Large intestine (tissue), 12 donors: ENCODE measurements around the gene CNR1. TPM values are rescaled to one million over a fixed set of nuclear protein-coding genes. Genes with fewer than 3 reads are reported as not detected.
"Not testable (repeated sequence)": the region's sequence is repeated elsewhere in the genome, so short reads cannot be mapped to it uniquely, and the experiment has no call there.

ENCODE experiments used
- DNase-seq, 2 donors: peaks; one replicate each; pipeline versions ENCODE4 v3.0.0 to v3.0.0-alpha.2; 2013
- H3K27ac ChIP-seq: one replicate; pipeline ENCODE4 v1.5.1; 2013; ENCODE audit warnings: low read length
- H3K27me3 ChIP-seq: 2 replicates; pipeline ENCODE4 v1.6.1; 2013; ENCODE audit warnings: low read length; ENCODE audit not compliant: control insufficient read depth, insufficient read depth
- H3K36me3 ChIP-seq: 2 replicates; pipeline ENCODE4 v1.6.1; 2013; ENCODE audit warnings: low read length; ENCODE audit not compliant: control insufficient read depth, insufficient read depth
- H3K4me1 ChIP-seq: one replicate; pipeline ENCODE4 v1.6.1; 2013; ENCODE audit warnings: low read length; ENCODE audit not compliant: control insufficient read depth, insufficient read depth
- H3K4me3 ChIP-seq: one replicate; pipeline ENCODE4 v1.5.1; 2013; ENCODE audit warnings: low read length
- H3K9me3 ChIP-seq: one replicate; pipeline ENCODE4 v1.6.1; 2013; ENCODE audit warnings: mild to moderate bottlenecking, low read depth, low read length, moderate library complexity; ENCODE audit not compliant: control insufficient read depth
- WGBS: methylation state at CpG from one replicate; pipeline ENCODE4 v1.1.5; 2013; ENCODE audit warnings: low lambda C conversion rate; ENCODE audit not compliant: insufficient coverage; 5-methylcytosine and 5-hydroxymethylcytosine counted together
- long read RNA-seq, 11 donors: transcript quantifications; one replicate each; lab custom pipeline, GENCODE V29; 2026
- polyA plus RNA-seq: library from polyadenylated mRNA; unstranded; fragments of 120-200 nt; gene quantifications from one replicate; pipeline ENCODE4 v1.2.1, GENCODE V29; 2013

The CNR1 gene
- 14.8 TPM for polyA plus RNA-seq
- long read RNA-seq, donor 1, full-length matches to known transcripts = 3 of 3 reads
- long read RNA-seq, donor 1, partial matches to known transcripts = 0 of 3 reads
- long read RNA-seq, donor 1, other reads (novel, unspliced or antisense) = 0 of 3 reads
- long read RNA-seq, donor 2, partial matches to known transcripts = 0 of 4 reads
- long read RNA-seq, donor 2, other reads (novel, unspliced or antisense) = 0 of 4 reads
- long read RNA-seq, donor 3, full-length matches to known transcripts = 1 of 1 reads
- long read RNA-seq, donor 3, partial matches to known transcripts = 0 of 1 reads
- long read RNA-seq, donor 3, other reads (novel, unspliced or antisense) = 0 of 1 reads
- long read RNA-seq, donor 4 = 0 reads
- long read RNA-seq, donor 5, full-length matches to known transcripts = 4 of 4 reads
- long read RNA-seq, donor 5, partial matches to known transcripts = 0 of 4 reads
- long read RNA-seq, donor 5, other reads (novel, unspliced or antisense) = 0 of 4 reads
- long read RNA-seq, donor 6, full-length matches to known transcripts = 7 of 7 reads
- long read RNA-seq, donor 6, partial matches to known transcripts = 0 of 7 reads
- long read RNA-seq, donor 6, other reads (novel, unspliced or antisense) = 0 of 7 reads
- long read RNA-seq, donor 7, full-length matches to known transcripts = 6 of 6 reads
- long read RNA-seq, donor 7, partial matches to known transcripts = 0 of 6 reads
- long read RNA-seq, donor 7, other reads (novel, unspliced or antisense) = 0 of 6 reads
- long read RNA-seq, donor 8, full-length matches to known transcripts = 6 of 6 reads
- long read RNA-seq, donor 8, partial matches to known transcripts = 0 of 6 reads
- long read RNA-seq, donor 8, other reads (novel, unspliced or antisense) = 0 of 6 reads
- long read RNA-seq, donor 9, full-length matches to known transcripts = 2 of 2 reads
- long read RNA-seq, donor 9, partial matches to known transcripts = 0 of 2 reads
- long read RNA-seq, donor 9, other reads (novel, unspliced or antisense) = 0 of 2 reads
- long read RNA-seq, donor 10, full-length matches to known transcripts = 4 of 4 reads
- long read RNA-seq, donor 10, partial matches to known transcripts = 0 of 4 reads
- long read RNA-seq, donor 10, other reads (novel, unspliced or antisense) = 0 of 4 reads
- long read RNA-seq, donor 11, full-length matches to known transcripts = 3 of 3 reads
- long read RNA-seq, donor 11, partial matches to known transcripts = 0 of 3 reads
- long read RNA-seq, donor 11, other reads (novel, unspliced or antisense) = 0 of 3 reads

DNA sequence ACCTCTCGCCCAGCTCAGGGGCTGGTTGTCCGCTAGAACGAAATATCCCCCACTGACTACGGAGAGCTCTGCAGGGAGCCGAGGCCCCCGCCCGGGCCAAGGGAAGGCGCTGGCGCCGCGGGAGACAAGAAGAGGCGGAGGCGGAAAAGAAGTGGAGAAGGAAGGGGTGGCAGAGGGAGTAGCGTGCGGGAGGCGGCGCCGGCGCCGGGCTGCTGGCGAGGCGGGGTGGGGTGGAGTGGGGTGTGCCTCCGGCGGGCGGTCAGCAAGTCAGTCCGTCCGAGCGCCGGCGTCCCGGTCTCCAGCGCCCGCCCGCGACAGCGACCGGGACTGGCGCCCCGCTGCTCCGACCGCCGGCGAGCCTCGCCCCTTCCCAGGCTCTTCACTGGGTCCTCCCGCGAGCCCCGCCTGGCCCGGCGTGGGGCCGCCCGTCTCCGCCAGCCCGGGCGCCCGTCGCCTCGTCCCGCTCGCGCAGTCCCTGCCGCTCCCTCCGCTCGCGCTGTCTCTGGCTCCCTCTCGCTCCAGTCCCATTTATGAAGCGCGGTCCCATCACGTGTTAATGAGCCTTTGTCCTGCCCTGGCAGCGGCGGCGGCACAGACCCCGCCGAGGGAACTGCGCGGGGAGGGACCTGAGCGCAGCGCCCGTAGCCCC lies at the start of gene CNR1:
Gene CNR1, minus strand, starts transcription at position 504 of the 649 bp plus-strand sequence. CDS start 21,073 bp downstream, outside the sequence.
- peak within 1 kb of the TSS; percentile 29 for H3K27ac ChIP-seq
- no CpG with 5 or more reads among the region's 78 CpGs for WGBS
- no peaks in the 10 kb centered on the region for H3K36me3 ChIP-seq
- H3K9me3 ChIP-seq = peaks cover 3% of the 10 kb centered on the region
- peak; percentile 30 to 62 for DNase-seq
- H3K4me3 ChIP-seq = peak within 1 kb of the TSS; percentile 48
- peaks cover 5% of the 10 kb centered on the region for H3K4me1 ChIP-seq
- H3K27me3 ChIP-seq = peaks cover 63% of the 10 kb centered on the region

- Histone ChIP-seq H3K36me3 (no peaks in the 10 kb centered on the region), H3K4me1 (no peaks in the 10 kb centered on the region), H3K27me3 (no peaks in the 10 kb centered on the region), H3K4me3 (no peak overlapping the region), H3K9me3 (no peaks in the 10 kb centered on the region), H3K27ac (no peak overlapping the region)
- WGBS = 60% methylated on average over 1 of the region's 4 CpGs
- no peak for DNase-seq
Observed at GRCh38 chr6:88211446-88211845, 45.3 kb upstream of the CNR1 start.

GRCh38 chr6:88209301-88209700 lies 43.2 kb upstream of the CNR1 start:
- no peak overlapping the region for H3K4me3 ChIP-seq
- H3K9me3 ChIP-seq = peaks cover 1% of the 10 kb centered on the region
- no peaks in the 10 kb centered on the region for H3K27me3 ChIP-seq
- 100% methylated on average over 1 of the region's 1 CpG for WGBS
- no peaks in the 10 kb centered on the region for H3K4me1 ChIP-seq
- no peak for DNase-seq
- no peak overlapping the region for H3K27ac ChIP-seq
- no peaks in the 10 kb centered on the region for H3K36me3 ChIP-seq

GRCh38 chr6:88208726-88209125 lies 42.6 kb upstream of the CNR1 start:
- no peaks in the 10 kb centered on the region for H3K27me3 ChIP-seq
- H3K27ac ChIP-seq = no peak overlapping the region
- no peak for DNase-seq
- H3K36me3 ChIP-seq = no peaks in the 10 kb centered on the region
- H3K9me3 ChIP-seq = peaks cover 2% of the 10 kb centered on the region
- WGBS = no CpG with 5 or more reads among the region's 4 CpGs
- H3K4me1 ChIP-seq = no peaks in the 10 kb centered on the region
- no peak overlapping the region for H3K4me3 ChIP-seq

DNA sequence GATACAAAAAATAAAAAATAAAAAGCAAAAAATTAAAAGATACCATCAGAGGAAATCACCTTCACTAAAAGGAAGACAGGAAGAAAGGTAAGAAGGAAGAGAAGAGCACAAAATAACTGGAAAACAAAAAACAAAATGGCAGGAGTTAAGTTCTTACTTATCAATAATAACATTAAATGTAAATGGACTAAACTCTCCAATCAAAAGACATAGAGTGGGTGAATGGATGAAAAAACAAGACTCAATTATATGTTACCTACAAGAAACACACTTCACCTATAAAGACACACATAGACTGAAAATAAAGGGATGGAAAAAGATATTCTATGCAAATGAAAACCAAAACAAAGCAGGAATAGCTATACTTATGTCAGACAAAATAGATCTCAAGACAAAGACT lies 35.6 kb upstream of the CNR1 start:
- not testable (repeated sequence) for H3K27ac ChIP-seq, H3K36me3 ChIP-seq, H3K4me1 ChIP-seq, H3K9me3 ChIP-seq, H3K27me3 ChIP-seq, DNase-seq, H3K4me3 ChIP-seq

GRCh38 chr6:88184921-88185320 lies 18.8 kb upstream of the CNR1 start:
- H3K4me1 ChIP-seq = no peaks in the 10 kb centered on the region
- no CpG with 5 or more reads among the region's 4 CpGs for WGBS
- DNase-seq = no peak

DNA sequence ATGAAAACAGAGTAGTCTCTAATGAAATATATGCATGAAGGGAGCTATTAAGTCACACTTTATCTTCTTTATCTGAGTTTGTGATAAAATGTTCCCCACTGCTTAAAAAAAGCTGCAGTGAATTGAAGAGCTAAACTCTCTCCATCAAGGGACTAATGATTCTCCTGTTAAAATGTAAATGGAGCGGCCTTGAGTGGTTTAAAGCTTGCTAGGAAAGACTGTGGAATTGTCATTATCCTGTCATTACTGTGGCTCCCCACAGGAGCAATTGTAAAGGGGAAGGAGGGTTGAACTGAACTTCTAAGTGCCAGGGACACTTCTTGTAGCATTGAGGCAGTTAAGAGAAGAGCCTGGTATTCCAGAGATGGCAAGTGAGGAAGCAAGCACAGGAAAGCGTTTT lies 17.3 kb upstream of the CNR1 start:
- H3K27me3 ChIP-seq = peaks cover 7% of the 10 kb centered on the region
- H3K27ac ChIP-seq = no peak overlapping the region
- DNase-seq = no peak
- no peaks in the 10 kb centered on the region for H3K9me3 ChIP-seq
- H3K4me3 ChIP-seq = no peak overlapping the region
- no peaks in the 10 kb centered on the region for H3K4me1 ChIP-seq
- H3K36me3 ChIP-seq = no peaks in the 10 kb centered on the region
- WGBS = no CpG with 5 or more reads among the region's 2 CpGs

More at GRCh38 chr6:88184921-88185320, 18.8 kb upstream of the CNR1 start:
- Histone ChIP-seq H3K27me3 (peaks cover 7% of the 10 kb centered on the region), H3K9me3 (no peaks in the 10 kb centered on the region), H3K27ac (no peak overlapping the region), H3K36me3 (no peaks in the 10 kb centered on the region), H3K4me3 (no peak overlapping the region)

GRCh38 chr6:88179692-88180091 lies 13.5 kb upstream of the CNR1 start:
- H3K9me3 ChIP-seq = no peaks in the 10 kb centered on the region
- DNase-seq = no peak
- H3K4me1 ChIP-seq = no peaks in the 10 kb centered on the region
- no peak overlapping the region for H3K4me3 ChIP-seq
- WGBS = no CpG with 5 or more reads among the region's 1 CpG
- H3K27me3 ChIP-seq = peaks cover 7% of the 10 kb centered on the region
- H3K36me3 ChIP-seq = no peaks in the 10 kb centered on the region
- H3K27ac ChIP-seq = no peak overlapping the region

GRCh38 chr6:88177961-88178464 lies 11.9 kb upstream of the CNR1 start:
- H3K4me3 ChIP-seq = no peak overlapping the region
- H3K27me3 ChIP-seq = peaks cover 5% of the 10 kb centered on the region
- H3K36me3 ChIP-seq = no peaks in the 10 kb centered on the region
- DNase-seq = no peak
- WGBS = 47% methylated on average over 2 of the region's 3 CpGs
- H3K4me1 ChIP-seq = no peaks in the 10 kb centered on the region
- H3K9me3 ChIP-seq = no peaks in the 10 kb centered on the region
- no peak overlapping the region for H3K27ac ChIP-seq
